T-helper 2 cell (primary cell): ENCODE measurements around the gene TPPP2.

Experiments used
- DNase-seq, 5 experiments: peaks; one replicate each; pipeline versions ENCODE4 v3.0.0 to v3.0.0-alpha.2; 2012 to 2022

The TPPP2 gene

DNA sequence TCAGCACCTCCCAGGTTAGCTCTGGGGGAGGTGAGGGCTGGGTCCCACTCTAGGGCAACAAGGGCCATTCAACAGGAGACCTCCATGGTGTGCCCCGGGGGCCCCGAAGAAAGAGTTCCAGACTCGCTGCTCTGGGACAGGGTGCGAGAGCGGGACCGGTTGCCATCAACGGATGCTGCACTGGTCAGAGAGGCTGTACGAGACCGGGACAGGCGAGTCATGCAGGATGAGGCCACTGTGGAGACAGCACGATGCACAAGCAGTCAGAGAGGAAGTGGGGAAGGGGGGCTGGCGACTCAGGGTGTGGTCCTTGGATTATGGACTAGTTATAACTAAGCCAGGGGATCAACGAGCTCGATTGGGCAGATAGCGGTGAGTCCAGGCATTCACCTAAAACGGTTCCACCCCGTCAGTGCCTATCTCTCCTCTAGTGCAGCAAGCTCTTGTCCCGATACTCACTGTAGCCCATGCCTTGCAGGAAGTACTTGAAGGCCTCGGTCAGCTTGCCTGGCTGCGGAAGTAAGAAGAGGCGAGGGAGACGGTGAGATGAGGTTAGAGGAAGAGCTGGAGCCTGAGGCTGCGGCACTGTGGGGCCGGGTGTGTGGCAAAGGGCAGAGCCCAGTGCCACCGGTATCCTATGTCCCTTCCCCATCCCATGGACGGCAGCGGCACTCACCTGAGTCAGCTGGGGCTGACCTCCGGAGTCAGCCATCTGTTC is 12.3 kb upstream of the TPPP2 start:
- no peak for DNase-seq

DNA sequence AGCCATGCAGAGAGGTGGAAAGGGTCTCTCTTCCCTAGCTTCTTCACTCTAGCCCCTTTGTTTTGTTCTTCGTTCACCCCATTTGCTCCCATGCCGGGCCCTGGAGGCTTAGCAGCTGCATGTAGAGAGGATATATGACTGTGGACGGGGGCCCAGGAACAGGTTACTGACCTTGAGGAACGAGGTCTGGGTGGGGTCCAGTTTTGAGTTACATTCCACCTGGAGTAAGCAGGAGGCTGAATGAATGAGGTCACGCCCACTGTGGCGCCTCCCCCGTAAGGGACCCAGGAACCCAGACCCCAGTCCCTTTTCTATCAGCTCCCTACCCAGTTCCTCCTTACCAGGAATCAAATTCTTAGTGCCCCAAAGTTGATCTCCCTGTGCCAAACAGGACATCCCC is 11.7 kb upstream of the TPPP2 start:
- DNase-seq = no peak

DNA sequence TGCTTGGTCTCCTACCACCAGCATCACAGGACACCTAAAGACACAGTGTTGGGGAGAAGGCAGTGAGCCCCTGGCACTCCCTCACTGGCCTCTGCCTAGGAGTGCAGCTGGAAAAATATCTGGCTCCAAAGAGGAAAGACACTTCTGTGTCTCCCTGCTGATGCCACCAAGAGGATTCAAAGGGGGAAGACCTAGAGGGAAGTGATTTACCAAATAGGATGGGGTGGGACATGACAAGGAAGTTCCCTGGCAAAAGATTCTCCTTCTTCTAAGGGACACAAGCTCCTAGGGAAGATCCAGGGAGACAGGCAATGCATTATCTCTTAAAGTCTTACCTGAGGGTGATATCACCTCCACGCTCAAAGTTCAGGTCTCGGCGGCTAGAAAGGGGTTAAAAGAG is 11.2 kb upstream of the TPPP2 start:
- no peak for DNase-seq

DNA sequence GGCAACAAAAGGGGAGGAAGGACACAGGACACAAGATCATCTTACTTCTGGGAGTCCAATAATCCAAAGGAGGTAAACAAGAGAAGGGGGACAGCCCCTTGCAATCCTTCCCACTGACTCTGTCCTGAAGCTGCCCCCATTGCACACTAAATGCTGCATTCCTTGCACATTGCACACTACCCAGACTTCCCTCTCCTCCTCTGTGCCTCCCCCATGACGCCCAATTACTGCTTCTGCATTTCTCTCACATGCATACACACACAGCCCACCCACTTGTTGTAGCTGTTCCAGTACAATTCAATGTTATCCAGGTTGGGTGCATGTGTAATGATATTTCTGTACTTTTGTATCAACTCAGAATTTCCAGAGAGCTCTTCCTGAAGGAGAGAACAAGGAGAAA is 10.7 kb upstream of the TPPP2 start:
- no peak for DNase-seq

DNA sequence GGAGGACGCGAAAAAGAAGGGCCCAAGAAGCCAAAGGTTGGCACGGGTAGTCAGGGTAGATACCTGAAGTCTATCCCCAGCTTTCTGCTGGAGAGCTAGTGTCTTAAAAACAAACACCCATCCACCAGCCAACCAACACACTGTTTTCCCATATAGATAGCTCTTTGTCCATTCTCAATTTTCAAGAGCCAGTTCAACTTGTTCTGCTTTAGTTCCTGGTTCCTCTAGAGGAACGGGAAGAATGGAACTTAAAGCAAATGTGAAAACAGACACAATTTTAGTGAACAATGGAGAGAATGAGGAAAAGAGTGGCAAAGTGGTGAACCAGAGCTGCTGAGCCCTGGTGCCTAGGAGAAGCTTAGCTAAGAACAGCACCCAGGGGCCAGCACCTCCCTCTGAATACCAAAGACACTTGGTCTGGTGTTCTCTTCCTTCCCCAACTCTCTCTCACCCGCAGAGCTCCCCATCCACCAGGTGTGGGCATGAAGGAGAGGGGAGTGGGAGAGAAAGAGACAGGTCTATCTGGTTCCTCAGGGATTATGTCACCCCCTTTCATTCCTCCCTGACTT is 9.0 kb upstream of the TPPP2 start:
- no peak for DNase-seq

DNA sequence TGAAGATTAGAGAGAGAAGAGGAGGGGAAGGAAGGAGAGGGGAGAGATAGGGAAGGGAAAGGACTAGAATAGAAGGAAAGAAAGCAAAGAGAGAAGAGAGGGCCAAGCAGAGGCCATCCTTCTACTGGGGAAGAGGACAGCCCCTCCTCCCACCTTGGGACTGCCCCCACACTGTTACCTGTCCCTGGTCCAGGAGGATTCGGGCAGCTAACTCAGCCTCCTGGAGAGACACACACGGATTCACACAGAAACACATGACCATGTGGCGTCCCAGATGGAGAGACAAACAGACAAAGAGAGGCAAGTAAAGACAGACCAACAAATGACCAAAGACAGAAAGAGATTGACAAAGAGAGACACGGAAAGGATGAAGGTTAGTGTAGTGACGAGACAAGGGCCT is 7.3 kb upstream of the TPPP2 start:
- no peak for DNase-seq

DNA sequence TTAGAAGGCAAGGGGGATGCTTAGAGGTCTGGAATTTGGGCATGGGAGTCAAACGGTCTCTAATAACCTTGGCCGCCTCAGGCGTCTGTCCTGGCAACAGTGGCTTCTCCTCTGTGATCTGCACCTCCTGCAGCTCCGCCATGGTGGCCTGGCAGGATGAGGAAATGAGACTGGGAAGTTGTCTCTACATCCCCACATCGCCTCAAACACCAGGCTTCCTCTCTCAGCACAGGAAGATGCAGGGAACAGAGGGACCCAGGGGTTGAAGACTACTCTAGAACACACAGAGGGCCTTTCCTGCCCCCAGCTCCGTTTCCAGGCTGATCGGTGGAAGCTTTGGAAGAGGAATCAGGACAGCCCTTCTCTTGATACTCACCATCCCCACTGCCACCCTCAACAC is 6.8 kb upstream of the TPPP2 start:
- no peak for DNase-seq

DNA sequence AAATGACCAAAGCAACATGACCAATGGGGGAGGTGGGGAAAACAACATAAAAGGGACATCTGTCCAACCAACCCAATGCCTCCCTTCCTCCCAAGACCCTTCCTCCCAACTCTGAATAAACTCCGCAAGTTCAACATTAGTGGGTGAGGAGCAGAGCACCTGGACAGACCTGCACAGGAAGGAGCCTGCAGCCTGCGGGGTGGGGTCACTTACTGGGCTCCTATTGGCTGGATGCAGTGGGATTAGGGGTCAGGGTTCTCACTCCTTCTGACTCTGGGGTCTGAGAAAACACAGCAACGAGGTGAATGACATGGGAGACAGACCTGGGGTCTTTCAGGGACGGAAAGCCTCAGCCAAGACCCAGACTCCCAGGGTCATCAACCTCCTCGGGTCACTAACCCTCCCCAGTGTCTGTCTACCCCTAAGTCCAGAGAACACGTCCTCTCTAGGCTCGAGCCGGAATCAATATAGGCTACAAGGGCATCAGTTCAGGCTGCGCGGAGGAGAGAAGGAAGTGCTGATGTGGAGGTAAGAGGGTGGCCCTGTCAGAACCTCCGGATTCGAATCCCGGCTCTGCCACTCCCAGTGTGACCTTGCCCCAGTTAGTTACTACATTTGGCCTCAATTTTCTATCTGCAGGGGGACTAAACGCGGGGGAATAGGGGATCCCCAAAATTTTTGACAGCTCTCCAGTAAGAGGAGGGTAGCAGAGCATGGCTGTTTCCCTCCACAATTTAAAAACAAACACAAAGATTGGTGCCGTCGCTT is 6.0 kb upstream of the TPPP2 start:
- DNase-seq = peak in 1 of 5 experiments; percentile 18

DNA sequence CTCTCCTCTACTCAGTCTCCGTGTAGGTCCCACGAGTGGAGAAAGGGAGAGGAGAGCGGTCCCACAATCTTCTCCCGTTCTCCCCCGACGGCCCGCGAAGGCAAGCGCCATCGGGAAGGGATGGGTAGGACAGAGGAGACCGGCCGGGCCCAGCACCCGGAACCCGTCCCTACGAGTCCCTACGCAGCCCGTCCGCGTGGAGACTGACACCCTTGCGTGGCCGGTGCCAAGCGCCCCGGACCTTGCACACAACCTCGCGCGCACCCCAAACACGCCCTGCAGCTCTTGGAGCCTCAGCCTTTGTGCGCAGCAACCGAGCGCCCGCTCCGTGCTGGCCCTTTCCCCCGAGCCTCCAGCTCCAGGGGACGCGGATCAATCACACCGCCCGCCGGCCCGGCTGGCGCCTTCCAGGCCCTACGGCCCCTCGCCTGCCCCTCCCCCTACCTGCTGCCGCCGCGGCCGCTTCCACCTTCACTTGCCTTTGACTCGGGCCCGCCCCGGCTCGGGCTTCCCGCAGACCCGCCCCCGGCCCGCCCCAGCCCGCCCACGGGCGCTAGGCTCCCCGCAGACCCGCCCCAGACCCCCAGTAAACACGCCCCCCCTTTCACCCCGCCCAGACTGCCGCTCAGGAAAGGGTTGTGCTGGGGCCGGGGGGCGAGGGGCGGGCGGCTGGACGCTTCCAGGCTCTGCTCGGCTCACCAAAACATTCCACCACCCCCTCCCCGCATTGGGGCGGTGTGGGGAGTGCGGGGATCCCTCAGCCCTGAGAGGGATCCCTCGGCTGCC is 5.2 kb upstream of the TPPP2 start, which contains the start of gene NDRG2:
Gene NDRG2 (minus strand): TSS at position 477 of the 786 bp plus-strand sequence. CDS start 1,746 bp downstream, outside the sequence.
- DNase-seq = peak; percentile 47 to 73 (median 66)

DNA sequence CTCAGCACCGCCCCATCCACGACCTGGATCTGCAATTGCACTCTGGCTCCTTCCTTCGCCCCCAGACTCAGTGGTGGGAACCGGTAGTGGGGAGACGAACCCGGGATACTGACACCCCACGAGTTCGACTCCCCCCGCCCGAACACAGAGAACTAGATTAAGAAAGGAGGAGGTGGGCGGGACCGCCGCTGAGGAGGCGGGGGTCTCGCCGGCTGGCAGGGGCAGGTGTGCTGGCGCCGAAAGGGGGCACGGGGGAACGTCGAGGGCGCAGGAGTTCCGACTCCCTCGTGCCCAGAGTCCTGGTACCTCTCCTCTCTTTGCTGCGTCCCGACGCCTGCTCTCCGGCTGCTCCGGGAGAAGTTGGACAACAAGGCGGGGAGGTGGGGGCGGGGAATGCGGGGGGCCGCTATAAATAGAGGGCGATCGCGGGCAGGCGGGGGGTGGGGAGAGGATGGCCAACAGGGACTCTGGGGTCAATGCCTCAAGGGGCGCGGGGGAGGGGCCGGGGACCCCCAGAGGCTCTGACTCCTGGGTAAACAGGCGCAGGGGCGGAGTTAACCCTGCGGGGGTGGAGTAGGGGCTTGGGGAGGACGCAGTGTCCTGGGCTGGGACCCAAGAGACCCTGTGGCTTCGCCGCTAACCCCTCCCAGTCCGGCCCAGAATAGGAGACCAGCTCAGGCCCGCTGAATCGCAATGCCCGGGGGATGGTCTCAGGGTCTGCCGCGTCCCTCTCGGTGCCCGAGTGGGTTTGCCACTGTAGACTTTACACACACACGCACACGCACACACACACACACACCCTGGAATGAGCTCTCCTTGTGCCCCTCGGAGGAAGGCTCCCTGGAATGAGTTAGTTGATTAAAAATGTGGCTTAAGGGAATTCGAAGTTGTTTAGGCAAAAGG is 4.4 kb upstream of the TPPP2 start:
- DNase-seq = no peak

DNA sequence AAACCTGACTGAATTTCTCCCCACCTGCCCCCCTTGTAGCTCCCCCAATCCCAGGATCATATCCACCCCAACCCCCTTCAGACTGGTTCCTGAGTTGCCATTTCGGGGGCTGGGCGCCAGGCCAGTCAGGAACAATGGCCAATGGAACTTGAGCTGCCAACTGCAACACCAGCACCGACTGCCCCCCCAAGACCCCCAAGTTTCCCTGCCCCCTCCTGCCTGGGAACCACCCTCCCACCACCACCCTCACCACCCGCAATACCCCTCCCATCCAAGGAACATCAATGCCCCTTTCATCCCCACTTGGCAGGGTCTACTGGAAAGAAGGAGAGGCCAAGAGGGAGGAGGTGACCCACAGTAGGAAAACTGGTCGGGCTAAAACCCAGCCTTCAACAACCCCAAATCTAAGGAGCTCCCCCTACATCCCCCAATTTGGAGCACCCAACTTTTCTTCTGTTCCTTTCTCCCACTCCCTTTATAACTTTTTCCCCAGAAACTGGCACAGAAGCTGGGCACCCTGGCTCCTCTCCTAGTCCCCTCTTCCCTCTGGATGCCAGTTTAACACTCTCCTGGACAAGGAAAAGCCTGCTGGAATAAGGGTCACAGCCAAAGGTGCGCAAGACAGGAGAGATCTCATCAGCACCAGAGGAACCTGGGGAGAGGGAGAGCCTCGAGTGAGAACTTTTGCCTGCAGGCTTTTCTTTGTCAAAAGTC is 3.6 kb upstream of the TPPP2 start:
- no peak for DNase-seq

DNA sequence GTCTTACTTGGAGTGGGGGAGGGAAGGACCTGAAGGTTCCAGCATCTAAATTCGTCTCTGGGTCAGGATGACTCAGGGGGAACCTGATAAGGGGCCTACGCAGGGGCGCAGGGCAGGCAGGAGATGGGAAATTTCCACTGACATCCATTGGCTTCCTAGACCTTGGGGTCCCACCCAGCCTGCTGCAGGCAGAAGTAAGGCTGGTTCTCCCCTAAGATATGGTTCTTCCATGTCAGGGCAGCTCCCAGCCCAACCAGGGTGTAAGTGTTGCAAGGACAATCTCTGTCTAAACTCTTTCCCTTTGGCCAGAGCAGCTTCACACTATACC is 3.1 kb upstream of the TPPP2 start:
- no peak for DNase-seq

DNA sequence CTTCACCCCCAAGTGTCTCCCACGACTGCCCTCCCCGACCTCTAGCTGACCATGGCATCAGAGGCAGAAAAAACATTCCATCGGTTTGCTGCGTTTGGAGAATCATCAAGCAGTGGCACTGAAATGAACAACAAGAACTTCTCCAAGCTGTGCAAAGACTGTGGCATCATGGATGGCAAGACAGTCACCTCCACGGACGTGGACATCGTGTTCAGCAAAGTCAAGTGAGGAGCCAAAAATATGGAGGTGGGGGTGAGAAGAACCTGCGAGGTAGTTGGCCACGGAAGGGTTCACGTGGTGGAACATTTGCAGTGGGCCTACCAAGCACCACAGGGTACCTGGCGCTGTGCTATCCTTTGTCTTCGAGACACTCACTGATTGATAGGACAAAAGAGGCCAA is 514 bp downstream of the TPPP2 start:
- DNase-seq = no peak

DNA sequence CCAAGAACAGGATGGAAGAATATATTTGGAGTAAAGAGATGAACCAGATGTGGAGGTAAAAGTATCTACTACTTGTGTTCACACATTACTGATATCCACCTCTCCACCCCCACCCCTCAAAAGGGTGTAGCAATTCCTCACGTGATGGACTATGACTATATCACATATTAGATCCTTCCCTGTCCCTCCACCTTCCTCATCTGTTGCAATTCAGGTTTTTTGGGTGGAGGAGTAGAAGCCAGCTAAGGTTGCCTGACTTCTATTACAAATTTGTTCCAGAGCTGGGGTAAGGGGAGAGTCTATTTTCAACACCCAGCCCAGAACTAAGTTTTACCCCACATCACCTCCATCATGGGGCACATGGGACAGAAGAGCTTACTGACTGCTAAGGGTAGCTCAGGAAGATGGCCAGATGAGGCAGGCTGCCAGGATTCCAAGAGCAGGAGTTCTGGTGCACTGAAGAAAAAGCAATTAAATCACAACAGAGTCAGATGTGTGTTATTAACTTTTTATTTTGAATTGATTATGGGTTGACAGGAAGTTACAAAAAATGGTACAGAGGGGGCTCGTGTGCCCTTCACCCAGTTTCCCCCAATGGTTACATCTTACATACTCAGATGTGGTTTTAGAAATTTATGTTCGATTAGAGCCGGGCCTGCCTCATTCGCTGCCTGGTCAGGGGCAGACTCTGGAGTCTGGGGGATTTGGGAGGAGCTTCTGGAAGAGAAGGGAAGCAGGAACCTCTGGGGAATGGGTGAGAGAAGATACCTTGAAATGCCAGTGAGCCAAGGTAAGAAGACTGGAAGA is 2.5 kb downstream of the TPPP2 start:
- DNase-seq = no peak

DNA sequence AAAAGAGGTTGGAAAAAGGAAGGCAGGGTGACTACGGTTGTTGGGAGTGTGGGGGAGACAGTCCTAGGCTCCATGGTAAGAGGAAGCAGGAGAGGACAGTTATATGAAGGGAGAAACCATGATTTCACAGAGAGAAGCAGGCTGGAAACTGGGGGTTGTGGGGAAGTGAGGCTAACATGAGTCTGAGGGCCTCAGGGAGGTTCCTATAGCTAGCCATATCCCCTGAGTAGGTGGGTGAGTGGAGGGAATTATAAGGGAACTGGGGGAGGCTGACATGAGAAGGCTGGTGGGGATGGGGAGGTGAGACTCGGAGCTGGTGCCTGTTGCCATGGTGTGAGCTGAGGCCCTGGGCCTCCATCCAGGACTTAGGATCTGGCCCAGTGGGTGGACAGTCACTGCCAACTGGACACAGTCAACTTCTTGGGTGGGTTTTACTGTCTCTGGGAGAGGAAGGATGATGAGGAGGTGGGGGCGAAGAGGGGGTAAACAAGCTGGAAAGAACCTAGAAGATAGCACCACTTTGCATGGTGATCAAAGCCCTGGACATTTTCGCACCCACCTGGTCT is 3.2 kb downstream of the TPPP2 start:
- no peak for DNase-seq

DNA sequence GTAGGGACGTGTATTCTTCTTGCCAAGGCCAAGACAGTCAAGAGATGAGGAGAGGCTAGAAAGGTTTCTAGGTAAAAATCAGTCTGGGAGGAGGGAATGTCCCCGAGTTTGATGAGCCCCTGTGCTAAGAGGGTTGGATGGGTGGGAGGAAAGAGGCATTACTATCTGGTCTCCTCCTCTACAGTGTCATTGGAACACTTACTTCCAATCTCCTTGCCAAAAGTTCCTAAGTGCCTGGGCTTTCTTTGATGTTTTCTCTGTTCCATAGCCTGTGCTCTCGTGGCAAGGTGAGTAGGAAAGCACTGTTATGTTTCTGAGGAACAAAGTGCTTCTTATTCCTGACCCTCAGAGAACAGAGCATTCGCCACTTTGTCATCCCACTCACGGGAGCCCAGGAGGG is 4.7 kb downstream of the TPPP2 start, which contains the start of gene RNASE13:
Gene RNASE13 (minus strand): TSS at position 101 of the 400 bp plus-strand sequence. CDS start 519 bp downstream, outside the sequence.
- DNase-seq = no peak

DNA sequence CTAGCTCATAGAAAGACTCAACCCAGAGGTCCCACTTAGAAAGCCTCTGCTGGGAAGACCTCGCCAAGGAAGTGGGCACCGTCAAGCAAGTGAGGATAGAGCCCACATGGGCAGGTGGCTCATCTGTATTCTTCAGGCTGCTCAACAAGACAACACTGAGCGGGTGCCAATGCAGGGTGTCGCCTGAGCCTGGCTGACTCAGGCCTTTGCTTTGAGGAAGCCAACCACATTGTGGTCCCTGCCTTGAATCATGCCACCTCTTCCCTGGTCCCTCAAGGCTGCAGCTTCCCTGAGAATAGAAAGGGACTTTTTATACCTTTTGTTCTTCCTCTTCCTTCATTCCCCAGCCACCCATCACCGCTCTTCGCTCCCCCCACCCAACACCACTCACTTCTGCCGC is 6.7 kb downstream of the TPPP2 start:
- no peak for DNase-seq

DNA sequence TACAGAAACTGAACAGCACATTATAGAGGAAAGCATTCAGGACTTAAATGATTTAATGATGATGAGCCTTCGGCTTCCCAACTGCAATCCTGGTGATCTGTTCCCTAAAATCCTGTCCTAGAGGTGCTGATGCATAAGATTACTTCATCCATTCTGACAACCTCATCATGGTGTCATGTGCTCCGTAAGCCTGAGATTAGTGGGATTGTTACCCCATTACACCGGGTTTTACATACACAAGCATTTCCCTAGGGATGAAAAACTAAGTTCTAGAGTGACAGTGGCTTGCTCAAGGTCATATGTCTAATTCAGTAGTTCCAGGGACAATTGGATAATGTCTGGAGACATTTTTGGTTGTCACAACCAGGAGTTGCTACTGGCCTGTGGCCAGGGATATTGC is 7.1 kb downstream of the TPPP2 start:
- no peak for DNase-seq

DNA sequence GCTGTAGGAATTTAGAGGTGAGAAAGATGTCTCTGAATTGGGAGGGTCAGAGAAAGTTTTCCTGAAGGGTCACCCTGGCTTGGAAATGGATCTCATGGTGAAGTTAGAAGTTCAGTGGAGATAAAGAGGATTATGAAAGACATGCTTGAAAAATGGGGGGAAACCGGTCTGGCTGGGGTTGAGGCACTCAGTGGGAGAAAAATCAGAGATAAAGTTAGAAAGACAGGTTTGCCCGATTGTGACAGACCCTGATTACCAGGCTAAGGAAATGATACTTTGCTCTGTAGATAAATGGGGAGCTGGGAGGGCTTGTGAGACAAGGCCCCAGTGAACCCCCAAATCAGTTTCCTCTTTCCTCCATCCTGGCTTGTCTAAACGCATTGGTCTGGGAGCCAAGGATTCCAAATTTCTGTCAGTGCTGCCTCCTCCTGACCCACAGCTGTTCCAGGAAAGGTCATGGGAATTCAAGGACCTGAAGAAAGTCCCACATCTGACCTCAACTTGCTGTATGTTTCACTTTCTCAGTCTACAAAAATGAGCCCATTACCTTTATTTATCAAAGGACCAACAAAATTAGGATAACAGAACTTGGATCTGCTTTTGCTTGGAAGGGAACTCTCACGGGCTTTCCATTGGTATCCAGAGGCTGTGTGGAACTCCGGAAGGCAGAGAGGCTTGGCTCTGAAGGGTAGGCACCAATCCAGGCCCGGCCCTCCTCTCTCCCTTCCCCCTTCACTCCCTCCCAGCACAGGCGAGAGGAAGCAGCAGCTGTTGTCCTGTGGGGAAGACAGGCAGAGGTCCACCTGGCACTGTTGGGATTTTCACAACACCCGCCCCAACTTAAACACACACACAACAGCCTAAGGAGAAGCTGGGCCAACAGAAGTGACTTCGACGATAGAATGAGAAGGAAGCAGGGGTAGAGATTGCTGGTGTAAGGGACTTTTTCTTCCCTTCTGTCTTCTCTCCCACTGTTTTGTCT is 8.7 kb downstream of the TPPP2 start:
- DNase-seq = no peak
